Esophagus squamous epithelium (tissue), 5 donors: Measurements from ENCODE around the gene ACSL5. TPM values are rescaled to one million over a fixed set of nuclear protein-coding genes. Genes with fewer than 3 reads are reported as not detected.

ENCODE experiments used
- DNase-seq: peaks from one replicate; lab custom pipeline; 2025; lab: John Stamatoyannopoulos, UW
- H3K27ac ChIP-seq, 4 donors: fragments of 200-600 bp; sonication (generic); one replicate each; pipeline ENCODE4 v1.5.1; 2016 to 2019; ENCODE audit warnings: mild to moderate bottlenecking in 1 of 4
- H3K27me3 ChIP-seq, 4 donors: fragments of 200-600 bp; sonication (generic); 1 replicate in 3 of 4; 2 replicates in 1 of 4; pipeline versions ENCODE4 v1.5.1 to v1.6.0; 2017 to 2021; ENCODE audit warnings: antibody characterized with exemption in 1 of 4
- H3K36me3 ChIP-seq, 3 donors: fragments of 200-600 bp; sonication (generic); one replicate each; pipeline ENCODE4 v1.5.1; 2016 to 2019
- H3K4me1 ChIP-seq, 3 donors: fragments of 200-600 bp; sonication (generic); one replicate each; pipeline ENCODE4 v1.5.1; 2017 to 2019
- H3K4me3 ChIP-seq, 4 donors: fragments of 200-600 bp; sonication (generic); 1 replicate in 3 of 4; 2 replicates in 1 of 4; pipeline ENCODE4 v1.5.1; 2016 to 2019; ENCODE audit warnings: mild to moderate bottlenecking in 2 of 4, moderate library complexity in 1 of 4
- H3K9me3 ChIP-seq, 3 donors: fragments of 200-600 bp; sonication (generic); one replicate each; pipeline ENCODE4 v1.5.1; 2016 to 2019
- CTCF ChIP-seq, 6 experiments: fragments of 450-650 bp in 4 of 6; fragments of 200-600 bp in 2 of 6; sonication (generic) in 2 of 6; IDR thresholded peaks; one replicate each; pipeline ENCODE4 v1.5.1; 2016 to 2019; ENCODE audit warnings: antibody characterized with exemption in 6 of 6, mild to moderate bottlenecking in 4 of 6, moderate library complexity in 4 of 6
- POLR2A ChIP-seq, 4 donors: fragments of 450-650 bp; IDR thresholded peaks; one replicate each; pipeline ENCODE4 v1.6.1; 2017; ENCODE audit warnings: antibody characterized with exemption in 4 of 4, mild to moderate bottlenecking in 4 of 4, moderate library complexity in 3 of 4
- WGBS, 2 donors: methylation state at CpG; one replicate each; pipeline ENCODE4 v1.1.5; 2018; 5-methylcytosine and 5-hydroxymethylcytosine counted together
- intact Hi-C: fragments of 100-400 bp; cut with DNase I; formaldehyde crosslinking; loops from one replicate; pipeline ENCODE4 v1.15.0; 2022
- total RNA-seq, 4 donors: library from RNA; depleted of rRNA; stranded (reverse); fragments of >200 nt; gene quantifications; one replicate each; pipeline ENCODE4 v1.1.0, GENCODE V29; 2016
- donor health status: DM: yes; HTN: yes; CAD: no.

ACSL5 gene
- total RNA-seq, 4 donors from 2014 or later, result 5.2 to 15.9 (median 8.2) TPM

GRCh38 chr10:112429654-112430230, 55.8 kb downstream of the ACSL5 start:
- Histone ChIP-seq H3K27me3 (no peaks in the 10 kb centered on the region), H3K36me3 (peaks cover 0 to 97% (median 6%) of the 10 kb centered on the region in 3 donors), H3K4me1 (no peaks in the 10 kb centered on the region), H3K9me3 (no peaks in the 10 kb centered on the region), H3K27ac (no peak overlapping the region), H3K4me3 (no peak overlapping the region)
- 77 to 83% methylated on average over 5 to 12 of the region's 15 CpGs for WGBS, 2 donors
- TF ChIP-seq POLR2A (IDR thresholded peaks at IDR 0.05), result no peak
- TF ChIP-seq CTCF (IDR thresholded peaks at IDR 0.05), result no peak
- no peak for DNase-seq
- intact Hi-C loops, result no loop called here

- Histone ChIP-seq H3K4me1 (no peaks in the 10 kb centered on the region), H3K27ac (no peak overlapping the region), H3K36me3 (peaks cover 7 to 99% (median 13%) of the 10 kb centered on the region in 3 donors), H3K4me3 (no peak overlapping the region), H3K9me3 (no peaks in the 10 kb centered on the region), H3K27me3 (no peaks in the 10 kb centered on the region)
- TF ChIP-seq CTCF (IDR thresholded peaks at IDR 0.05), result no peak
- no peak for TF ChIP-seq POLR2A (IDR thresholded peaks at IDR 0.05)
- intact Hi-C loops, result no loop called here
- 85 to 97% methylated on average over 2 of the region's 2 CpGs for WGBS, 2 donors
- DNase-seq, result no peak
These were observed 59.2 kb downstream of the ACSL5 start for GRCh38 chr10:112433136-112433535.

GRCh38 chr10:112434988-112435619, 61.2 kb downstream of the ACSL5 start:
- Histone ChIP-seq H3K27ac (no peak overlapping the region), H3K9me3 (no peaks in the 10 kb centered on the region), H3K4me3 (no peak overlapping the region), H3K4me1 (no peaks in the 10 kb centered on the region), H3K27me3 (no peaks in the 10 kb centered on the region), H3K36me3 (peaks cover 7 to 96% (median 13%) of the 10 kb centered on the region in 3 donors)
- 84 to 90% methylated on average over 2 of the region's 2 CpGs for WGBS, 2 donors
- DNase-seq, result no peak
- TF ChIP-seq CTCF (IDR thresholded peaks at IDR 0.05) (peak in 4 of 6 experiments; percentile 28 to 60 (median 42)), POLR2A (IDR thresholded peaks at IDR 0.05) (no peak)
- intact Hi-C loops, result no loop called here

GRCh38 chr10:112438356-112438755, 64.4 kb downstream of the ACSL5 start:
- 94 to 97% methylated on average over 4 of the region's 4 CpGs for WGBS, 2 donors
- DNase-seq, result no peak
- no peak overlapping the region for H3K4me3 ChIP-seq
- no peaks in the 10 kb centered on the region for H3K27me3 ChIP-seq
- H3K9me3 ChIP-seq, result no peaks in the 10 kb centered on the region
- H3K36me3 ChIP-seq, result peaks cover 7 to 96% (median 11%) of the 10 kb centered on the region in 3 donors
- TF ChIP-seq POLR2A (IDR thresholded peaks at IDR 0.05), result no peak
- no peak for TF ChIP-seq CTCF (IDR thresholded peaks at IDR 0.05)
- intact Hi-C loops, result no loop called here
- H3K27ac ChIP-seq, result no peak overlapping the region
- no peaks in the 10 kb centered on the region for H3K4me1 ChIP-seq

- no peak for DNase-seq
- Histone ChIP-seq H3K9me3 (no peaks in the 10 kb centered on the region), H3K27me3 (no peaks in the 10 kb centered on the region), H3K36me3 (peaks cover 7 to 87% (median 11%) of the 10 kb centered on the region in 3 donors), H3K4me3 (no peak overlapping the region), H3K4me1 (peaks cover 0 to 27% (median 7%) of the 10 kb centered on the region in 3 donors), H3K27ac (no peak overlapping the region)
- 79 to 80% methylated on average over 1 of the region's 1 CpG for WGBS, 2 donors
- no peak for TF ChIP-seq CTCF (IDR thresholded peaks at IDR 0.05)
- no peak for TF ChIP-seq POLR2A (IDR thresholded peaks at IDR 0.05)
- intact Hi-C loops, result no loop called here
These were observed 67.6 kb downstream of the ACSL5 start for GRCh38 chr10:112441520-112441919.
